Right ventricle myocardium superior (tissue), 1 donor: ENCODE measurements around the gene MAP3K19. TPM values are rescaled to one million over a fixed set of nuclear protein-coding genes. Genes with fewer than 3 reads are reported as not detected.
"Not testable (repeated sequence)": the region's sequence is repeated elsewhere in the genome, so short reads cannot be mapped to it uniquely, and the experiment has no call there.

Experiments
- ATAC-seq: fragments of 200-7000 bp; cut with Tn5 transposase; one replicate; pipeline ENCODE4 v1.9.1; 2020; ENCODE audit warnings: mild to moderate bottlenecking; ENCODE audit not compliant: poor library complexity
- DNase-seq: peaks from one replicate; pipeline ENCODE4 v3.0.0-alpha.2; 2020
- intact Hi-C: fragments of 100-400 bp; cut with DNase I; formaldehyde crosslinking; loops from one replicate; pipeline ENCODE4 v1.11.2; 2022
- total RNA-seq: library from RNA; stranded (reverse); fragmentation: NEBNext Ultra II Directional; extraction: Animal tissue kit (Norgen Biotek cat#: 25700); gene quantifications from one replicate; pipeline ENCODE4 v1.2.1, GENCODE V29; 2021
- donor health status: DM: no; HTN: yes; CAD: no; lungs with severe emphysema.

MAP3K19 gene
- total RNA-seq, 1 donor from 2014 or later, result not detected

- ATAC-seq (no peak), DNase-seq (no peak)
- intact Hi-C loops, result no loop called here
Observed at GRCh38 chr2:135056790-135057189, 9.5 kb upstream of the MAP3K19 start.

GRCh38 chr2:135055182-135055786, 8.0 kb upstream of the MAP3K19 start:
- intact Hi-C loops, result no loop called here
- no peak for ATAC-seq
- DNase-seq, result no peak

- DNase-seq, result no peak
- intact Hi-C loops, result no loop called here
- ATAC-seq, result no peak
Observed at GRCh38 chr2:135052997-135053474, 5.8 kb upstream of the MAP3K19 start.

- intact Hi-C loops, result no loop called here
- ATAC-seq, result peak; percentile 93
Observed at GRCh38 chr2:135052042-135052876, 5.0 kb upstream of the MAP3K19 start, which contains the start of gene RAB3GAP1. Gene RAB3GAP1 (plus strand): TSS chr2:135052292. CDS start chr2:135052308, 16 bp downstream.

GRCh38 chr2:135050684-135051083, 3.4 kb upstream of the MAP3K19 start:
- ATAC-seq (peak; percentile 54), DNase-seq (no peak)
- intact Hi-C loops, result no loop called here

More at GRCh38 chr2:135052042-135052876, 5.0 kb upstream of the MAP3K19 start, which contains the start of gene RAB3GAP1:
- DNase-seq, result peak; percentile 82

GRCh38 chr2:135050132-135050531, 2.9 kb upstream of the MAP3K19 start:
- DNase-seq (no peak), ATAC-seq (peak; percentile 38)
- intact Hi-C loops, result no loop called here

GRCh38 chr2:135048122-135048521, 875 bp upstream of the MAP3K19 start:
- no peak for DNase-seq
- intact Hi-C loops, result no loop called here

GRCh38 chr2:135043345-135043744, 3.9 kb downstream of the MAP3K19 start:
- no peak for ATAC-seq
- intact Hi-C loops, result no loop called here

More at GRCh38 chr2:135048122-135048521, 875 bp upstream of the MAP3K19 start:
- ATAC-seq, result no peak

GRCh38 chr2:135037831-135038230, 9.4 kb downstream of the MAP3K19 start:
- intact Hi-C loops, result no loop called here
- DNase-seq (no peak), ATAC-seq (no peak)

More at GRCh38 chr2:135043345-135043744, 3.9 kb downstream of the MAP3K19 start:
- no peak for DNase-seq

GRCh38 chr2:135033216-135033615, 14.0 kb downstream of the MAP3K19 start:
- ATAC-seq, intact Hi-C loops, DNase-seq: not testable (repeated sequence)

- ATAC-seq, result no peak
- DNase-seq, result no peak
- intact Hi-C loops, result no loop called here
Observed at GRCh38 chr2:135030826-135031225, 16.4 kb downstream of the MAP3K19 start.

GRCh38 chr2:135029481-135030134, 17.6 kb downstream of the MAP3K19 start:
- DNase-seq (no peak), ATAC-seq (no peak)
- intact Hi-C loops, result no loop called here

- DNase-seq (no peak), ATAC-seq (no peak)
- intact Hi-C loops, result no loop called here
Observed at GRCh38 chr2:135023886-135024485, 23.3 kb downstream of the MAP3K19 start.

- DNase-seq (no peak), ATAC-seq (no peak)
- intact Hi-C loops, result no loop called here
Observed at GRCh38 chr2:135022952-135023880, 24.0 kb downstream of the MAP3K19 start.

GRCh38 chr2:135021618-135022017, 25.6 kb downstream of the MAP3K19 start:
- intact Hi-C loops, result no loop called here
- ATAC-seq (no peak), DNase-seq (no peak)

- DNase-seq (no peak), ATAC-seq (no peak)
- intact Hi-C loops, result no loop called here
Observed at GRCh38 chr2:135011633-135012032, 35.6 kb downstream of the MAP3K19 start.

- DNase-seq (no peak), ATAC-seq (no peak)
- intact Hi-C loops, result no loop called here
Observed at GRCh38 chr2:135010200-135010942, 36.9 kb downstream of the MAP3K19 start.
